Effector memory CD4-positive, alpha-beta T cell (primary cell): ENCODE results near the gene ELL2.

Experiments used
- DNase-seq, 3 donors: peaks; one replicate each; pipeline ENCODE4 v3.0.0-alpha.2; 2020
- H3K27ac ChIP-seq: 2 replicates; pipeline ENCODE4 v1.7.0; 2013; ENCODE audit warnings: mild to moderate bottlenecking, low read length, moderate library complexity; ENCODE audit not compliant: insufficient read depth, poor library complexity, severe bottlenecking
- H3K27me3 ChIP-seq: replicated peaks from 2 replicates; pipeline ENCODE4 v1.7.0; 2013; ENCODE audit warnings: mild to moderate bottlenecking, low read length; ENCODE audit not compliant: insufficient read depth, control insufficient read depth, poor library complexity, severe bottlenecking
- H3K36me3 ChIP-seq: 2 replicates; pipeline ENCODE4 v1.7.0; 2013; ENCODE audit warnings: mild to moderate bottlenecking, low read length, moderate library complexity; ENCODE audit not compliant: control insufficient read depth, insufficient read depth
- H3K4me1 ChIP-seq: 2 replicates; pipeline ENCODE4 v1.7.0; 2013; ENCODE audit warnings: low read length, mild to moderate bottlenecking; ENCODE audit not compliant: control insufficient read depth, insufficient read depth, poor library complexity, severe bottlenecking
- H3K4me3 ChIP-seq: 2 replicates; pipeline ENCODE4 v1.7.0; 2013; ENCODE audit warnings: low read length, low read depth, mild to moderate bottlenecking; ENCODE audit not compliant: insufficient read depth, poor library complexity, severe bottlenecking
- H3K9me3 ChIP-seq: 2 replicates; pipeline ENCODE4 v1.7.0; 2013; ENCODE audit warnings: mild to moderate bottlenecking, low read length, moderate library complexity; ENCODE audit not compliant: control insufficient read depth

Gene ELL2

GRCh38 chr5:95924720-95925377 lies 36.8 kb downstream of the ELL2 start:
- no peaks in the 10 kb centered on the region for H3K4me1 ChIP-seq
- no peaks in the 10 kb centered on the region for H3K36me3 ChIP-seq
- no peak for DNase-seq
- H3K27ac ChIP-seq: no peak overlapping the region
- H3K9me3 ChIP-seq: no peaks in the 10 kb centered on the region
- no peak overlapping the region for H3K4me3 ChIP-seq
- H3K27me3 ChIP-seq: no peaks in the 10 kb centered on the region

DNA sequence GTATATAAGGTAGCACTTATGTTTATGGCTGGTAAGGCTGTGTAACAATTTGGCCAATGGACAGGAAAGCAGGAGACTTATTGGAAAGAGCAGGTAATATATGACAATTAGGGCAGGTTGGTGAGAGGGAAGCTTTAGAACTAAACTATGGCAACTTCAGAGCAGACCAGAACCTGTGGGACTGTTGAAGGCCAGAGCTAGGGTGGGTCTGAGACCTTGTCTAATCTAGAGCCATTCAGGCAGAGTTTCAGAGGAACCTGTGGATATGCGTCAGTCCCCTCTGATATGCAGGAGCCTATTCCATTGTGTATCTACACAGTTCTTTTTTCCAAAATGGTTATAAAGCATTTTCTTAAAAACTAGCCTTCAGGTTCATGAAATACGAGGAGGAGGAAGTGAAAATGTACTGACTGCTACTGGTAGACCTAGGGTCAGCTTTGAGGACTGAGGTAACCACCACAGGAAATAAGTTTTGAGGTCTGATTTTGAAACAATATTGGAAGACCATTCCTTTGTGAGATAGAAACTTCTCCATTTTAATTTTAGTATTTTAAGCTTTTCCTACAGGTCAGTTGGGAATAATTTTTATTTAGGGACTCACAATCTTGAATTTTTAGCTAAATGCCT lies 37.6 kb downstream of the ELL2 start:
- no peaks in the 10 kb centered on the region for H3K27me3 ChIP-seq
- H3K27ac ChIP-seq: no peak overlapping the region
- DNase-seq: no peak
- H3K4me1 ChIP-seq: no peaks in the 10 kb centered on the region
- no peaks in the 10 kb centered on the region for H3K36me3 ChIP-seq
- H3K9me3 ChIP-seq: no peaks in the 10 kb centered on the region
- H3K4me3 ChIP-seq: no peak overlapping the region

- no peaks in the 10 kb centered on the region for H3K27me3 ChIP-seq
- H3K27ac ChIP-seq: no peak overlapping the region
- DNase-seq: no peak
- H3K9me3 ChIP-seq: no peaks in the 10 kb centered on the region
- H3K36me3 ChIP-seq: no peaks in the 10 kb centered on the region
- no peaks in the 10 kb centered on the region for H3K4me1 ChIP-seq
- H3K4me3 ChIP-seq: no peak overlapping the region
Observed at GRCh38 chr5:95922798-95923197, 38.9 kb downstream of the ELL2 start.

- Histone ChIP-seq H3K4me3 (no peak overlapping the region), H3K27ac (no peak overlapping the region), H3K4me1 (no peaks in the 10 kb centered on the region), H3K36me3 (no peaks in the 10 kb centered on the region), H3K27me3 (no peaks in the 10 kb centered on the region), H3K9me3 (no peaks in the 10 kb centered on the region)
- DNase-seq: no peak
Observed at GRCh38 chr5:95921501-95921900, 40.1 kb downstream of the ELL2 start.

DNA sequence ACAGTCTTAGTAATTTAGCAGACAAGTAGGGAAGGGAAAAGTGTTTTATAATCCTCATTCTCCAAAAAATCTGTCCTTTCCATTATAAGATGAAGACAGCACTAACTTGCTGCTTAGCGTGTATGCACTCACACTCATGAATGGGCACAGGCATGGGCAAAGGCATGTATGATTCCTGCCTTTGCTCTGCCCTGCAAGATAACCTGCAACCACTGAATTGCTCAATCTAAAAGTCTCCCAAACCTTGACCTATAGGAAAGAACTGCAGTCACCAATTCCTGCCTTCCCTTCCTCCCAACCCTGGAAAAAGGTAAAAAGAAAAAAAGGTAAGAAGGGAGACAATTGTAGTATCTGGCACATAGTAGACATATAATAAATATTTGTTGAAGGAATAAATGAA lies 40.8 kb downstream of the ELL2 start:
- H3K27me3 ChIP-seq: no peaks in the 10 kb centered on the region
- H3K27ac ChIP-seq: no peak overlapping the region
- H3K4me1 ChIP-seq: no peaks in the 10 kb centered on the region
- H3K36me3 ChIP-seq: no peaks in the 10 kb centered on the region
- no peak overlapping the region for H3K4me3 ChIP-seq
- no peak for DNase-seq
- no peaks in the 10 kb centered on the region for H3K9me3 ChIP-seq

- H3K27ac ChIP-seq: no peak overlapping the region
- no peaks in the 10 kb centered on the region for H3K27me3 ChIP-seq
- H3K4me3 ChIP-seq: no peak overlapping the region
- H3K36me3 ChIP-seq: no peaks in the 10 kb centered on the region
- no peak for DNase-seq
- no peaks in the 10 kb centered on the region for H3K9me3 ChIP-seq
- no peaks in the 10 kb centered on the region for H3K4me1 ChIP-seq
Observed at GRCh38 chr5:95919658-95920057, 42.0 kb downstream of the ELL2 start.

DNA sequence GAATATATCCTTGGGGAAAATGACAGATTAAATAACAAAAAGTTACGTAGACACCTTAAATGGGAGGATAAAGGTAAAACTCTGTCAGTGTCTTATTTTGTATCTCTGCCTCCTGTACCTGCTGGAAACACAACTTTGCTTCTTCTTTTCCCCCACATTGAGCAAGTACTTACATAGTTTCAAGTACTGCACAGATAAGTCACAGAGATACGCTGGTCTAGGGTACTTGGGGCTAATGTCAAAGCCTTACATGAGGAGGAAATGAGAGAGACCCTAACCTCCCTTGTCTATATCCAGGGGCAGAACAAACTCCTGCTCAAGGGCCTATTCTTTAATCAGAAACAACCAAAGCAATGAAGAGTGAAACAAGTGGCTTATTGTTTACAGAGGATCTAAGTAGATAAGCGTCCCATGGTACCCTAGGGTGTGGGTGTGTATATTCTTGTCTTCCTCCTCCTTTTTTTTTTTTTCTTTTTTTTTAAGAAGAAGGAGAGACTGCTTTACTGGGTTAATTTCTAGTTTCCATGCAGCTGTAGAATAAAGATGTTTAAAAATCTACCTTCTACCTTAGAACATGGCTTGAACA lies 43.1 kb downstream of the ELL2 start:
- H3K27ac ChIP-seq: no peak overlapping the region
- no peak for DNase-seq
- no peaks in the 10 kb centered on the region for H3K27me3 ChIP-seq
- H3K4me3 ChIP-seq: no peak overlapping the region
- no peaks in the 10 kb centered on the region for H3K36me3 ChIP-seq
- H3K9me3 ChIP-seq: no peaks in the 10 kb centered on the region
- H3K4me1 ChIP-seq: no peaks in the 10 kb centered on the region

GRCh38 chr5:95917207-95917606 lies 44.4 kb downstream of the ELL2 start:
- Histone ChIP-seq H3K36me3 (peaks cover 3% of the 10 kb centered on the region), H3K4me3 (no peak overlapping the region), H3K27ac (no peak overlapping the region), H3K4me1 (no peaks in the 10 kb centered on the region), H3K27me3 (no peaks in the 10 kb centered on the region), H3K9me3 (no peaks in the 10 kb centered on the region)
- no peak for DNase-seq

- peaks cover 8% of the 10 kb centered on the region for H3K36me3 ChIP-seq
- H3K27me3 ChIP-seq: no peaks in the 10 kb centered on the region
- no peak overlapping the region for H3K27ac ChIP-seq
- no peak for DNase-seq
- H3K4me3 ChIP-seq: no peak overlapping the region
- no peaks in the 10 kb centered on the region for H3K4me1 ChIP-seq
- H3K9me3 ChIP-seq: no peaks in the 10 kb centered on the region
Observed at GRCh38 chr5:95916687-95917085, 45.0 kb downstream of the ELL2 start.

DNA sequence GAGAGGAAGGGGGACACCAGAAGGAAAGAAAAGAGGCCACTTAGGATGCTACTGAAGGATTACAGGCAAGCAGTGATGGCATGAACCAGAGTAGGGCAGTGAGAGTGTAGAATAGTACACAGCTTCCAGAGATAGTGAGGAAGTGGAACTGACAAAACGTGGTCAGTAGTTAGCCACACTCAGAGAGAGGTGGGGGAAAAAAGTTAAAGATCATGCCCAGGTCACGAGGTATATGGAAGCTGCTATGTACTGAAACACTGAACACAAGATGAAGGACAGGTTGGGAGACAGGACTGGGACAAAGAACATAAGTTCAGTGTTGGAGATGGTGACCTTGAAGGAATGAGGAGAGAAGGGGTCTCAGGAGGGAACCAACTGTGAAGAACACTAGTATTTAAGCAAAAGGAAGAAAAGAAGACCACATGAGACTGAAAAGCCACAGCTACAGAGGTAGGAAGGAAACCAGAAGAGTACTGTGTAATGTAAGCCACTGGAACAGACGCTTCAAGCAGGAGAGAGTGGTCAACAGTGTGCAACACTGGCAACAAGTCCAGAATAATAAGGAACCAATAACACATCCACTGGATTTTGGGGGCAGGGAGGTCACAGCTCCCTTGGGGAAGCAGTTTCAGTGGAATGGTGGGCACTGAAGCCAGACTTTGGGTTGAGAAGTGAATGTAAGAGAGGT lies 45.5 kb downstream of the ELL2 start:
- no peak for DNase-seq
- H3K4me1 ChIP-seq: no peaks in the 10 kb centered on the region
- no peaks in the 10 kb centered on the region for H3K27me3 ChIP-seq
- no peak overlapping the region for H3K27ac ChIP-seq
- no peak overlapping the region for H3K4me3 ChIP-seq
- H3K9me3 ChIP-seq: no peaks in the 10 kb centered on the region
- H3K36me3 ChIP-seq: peaks cover 9% of the 10 kb centered on the region
